NB4 (cell line): ENCODE results near the gene FAM120A.

Experiments used
- DNase-seq: peaks from one replicate; pipeline ENCODE4 v3.0.0; 2010; ENCODE audit warnings: low read depth
- H3K4me3 ChIP-seq: one replicate; pipeline ENCODE4 v1.5.1; 2011; ENCODE audit warnings: mild to moderate bottlenecking, low read depth, low read length, moderate library complexity
- MYC ChIP-seq: IDR thresholded peaks from 2 replicates; pipeline ENCODE4 v1.6.1; 2011; ENCODE audit warnings: low read depth, low read length
- POLR2A ChIP-seq: IDR thresholded peaks from 2 replicates; pipeline ENCODE4 v1.6.1; 2011; ENCODE audit warnings: mild to moderate bottlenecking; ENCODE audit not compliant: insufficient read length; ENCODE audit errors: extremely low read depth
- TF ChIP-seq, protein P1 (sequence below): IDR thresholded peaks from 2 replicates; pipeline ENCODE4 v1.6.1; 2011; ENCODE audit warnings: low read depth, low read length
- TF ChIP-seq, protein P2 (sequence below): IDR thresholded peaks from one replicate; pipeline ENCODE4 v1.5.1; 2012; ENCODE audit warnings: low read depth, low read length

Gene FAM120A

DNA sequence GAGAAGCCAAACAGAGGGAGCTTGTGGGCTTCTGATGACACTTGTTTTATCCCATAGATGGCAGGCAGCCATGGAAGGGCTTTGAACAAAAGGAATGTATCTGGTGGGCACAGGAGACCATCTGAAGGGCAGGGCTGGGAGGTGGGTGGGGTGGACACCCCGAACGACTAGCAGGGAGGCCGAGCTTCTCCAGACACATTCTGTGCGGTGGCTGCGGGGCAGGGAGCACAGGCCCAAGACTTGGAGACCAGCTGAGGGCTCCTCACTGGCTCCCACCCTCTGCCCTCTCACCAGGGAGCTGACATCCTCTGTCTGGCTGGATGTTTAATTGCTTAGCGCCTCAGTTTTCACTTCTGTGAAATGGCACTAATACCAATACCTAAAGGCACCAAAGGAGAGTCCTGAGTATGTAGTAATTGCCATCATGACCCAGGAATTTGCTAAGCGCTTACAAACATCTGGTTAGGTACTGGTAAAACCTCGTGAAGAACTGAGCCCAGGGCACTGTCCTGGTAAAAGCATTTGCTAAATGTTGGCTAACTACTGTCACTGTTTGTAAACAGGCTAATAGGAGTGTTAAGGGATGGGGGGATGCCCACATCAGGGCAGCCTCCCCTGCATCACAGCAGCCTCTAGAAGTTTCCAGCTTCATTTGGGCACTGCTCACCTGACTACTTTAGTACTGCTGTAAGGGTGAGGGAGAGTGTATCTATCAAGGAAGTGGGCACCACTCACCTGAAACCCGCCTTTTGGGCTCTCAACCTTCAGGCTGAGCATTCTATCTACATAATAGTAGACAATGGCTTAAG is 122.8 kb downstream of the FAM120A start:
- H3K4me3 ChIP-seq = no peak overlapping the region
- TF ChIP-seq MYC (no peak), POLR2A (no peak)
- TF ChIP-seq, protein P1, sequence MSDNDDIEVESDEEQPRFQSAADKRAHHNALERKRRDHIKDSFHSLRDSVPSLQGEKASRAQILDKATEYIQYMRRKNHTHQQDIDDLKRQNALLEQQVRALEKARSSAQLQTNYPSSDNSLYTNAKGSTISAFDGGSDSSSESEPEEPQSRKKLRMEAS = no peak
- TF ChIP-seq, protein P2, sequence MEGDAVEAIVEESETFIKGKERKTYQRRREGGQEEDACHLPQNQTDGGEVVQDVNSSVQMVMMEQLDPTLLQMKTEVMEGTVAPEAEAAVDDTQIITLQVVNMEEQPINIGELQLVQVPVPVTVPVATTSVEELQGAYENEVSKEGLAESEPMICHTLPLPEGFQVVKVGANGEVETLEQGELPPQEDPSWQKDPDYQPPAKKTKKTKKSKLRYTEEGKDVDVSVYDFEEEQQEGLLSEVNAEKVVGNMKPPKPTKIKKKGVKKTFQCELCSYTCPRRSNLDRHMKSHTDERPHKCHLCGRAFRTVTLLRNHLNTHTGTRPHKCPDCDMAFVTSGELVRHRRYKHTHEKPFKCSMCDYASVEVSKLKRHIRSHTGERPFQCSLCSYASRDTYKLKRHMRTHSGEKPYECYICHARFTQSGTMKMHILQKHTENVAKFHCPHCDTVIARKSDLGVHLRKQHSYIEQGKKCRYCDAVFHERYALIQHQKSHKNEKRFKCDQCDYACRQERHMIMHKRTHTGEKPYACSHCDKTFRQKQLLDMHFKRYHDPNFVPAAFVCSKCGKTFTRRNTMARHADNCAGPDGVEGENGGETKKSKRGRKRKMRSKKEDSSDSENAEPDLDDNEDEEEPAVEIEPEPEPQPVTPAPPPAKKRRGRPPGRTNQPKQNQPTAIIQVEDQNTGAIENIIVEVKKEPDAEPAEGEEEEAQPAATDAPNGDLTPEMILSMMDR = no peak
- no peak for DNase-seq

DNA sequence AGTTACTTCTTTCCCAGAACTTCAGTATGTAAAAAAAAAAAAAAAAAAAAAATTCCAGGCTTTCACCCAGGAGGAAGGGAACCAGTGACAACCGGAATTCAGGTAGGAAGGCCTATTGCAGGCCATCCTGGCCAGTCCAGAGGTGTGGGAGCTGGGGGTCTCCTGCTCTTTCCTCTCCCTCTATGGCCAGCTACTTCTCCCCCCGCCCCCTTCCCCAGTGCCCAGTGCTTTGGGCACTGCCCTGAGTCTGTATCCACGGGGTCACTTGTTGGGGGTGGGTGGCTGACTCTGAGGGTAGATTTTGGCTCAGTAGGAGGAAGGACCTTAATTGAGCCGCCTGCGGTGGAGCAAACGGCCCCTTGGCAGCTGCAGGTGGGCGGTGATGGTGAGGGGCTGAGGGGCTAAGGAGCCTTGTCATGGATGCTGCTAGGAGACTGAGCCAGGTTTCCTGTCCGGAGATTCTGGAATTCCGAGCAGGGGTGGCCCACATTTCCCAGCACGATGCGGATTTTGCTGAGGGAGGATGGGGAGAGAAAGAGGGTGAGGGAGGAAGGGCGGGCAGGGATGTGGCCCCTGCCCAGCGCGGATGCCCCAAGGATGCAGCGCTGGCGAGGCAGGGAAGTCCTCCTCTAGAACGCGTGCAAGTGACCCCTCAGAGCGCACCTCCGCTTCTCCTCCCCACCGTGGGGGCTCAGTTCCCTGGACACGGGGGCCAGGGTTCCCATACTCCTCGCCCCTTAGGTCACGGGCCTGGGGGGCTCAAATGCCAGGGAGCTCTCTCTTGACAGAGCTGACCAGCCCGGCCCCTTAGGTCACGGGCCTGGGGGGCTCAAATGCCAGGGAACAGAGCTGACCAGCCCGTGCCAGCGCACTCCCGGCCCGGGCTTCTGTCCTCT is 123.7 kb downstream of the FAM120A start:
- DNase-seq = no peak
- TF ChIP-seq, protein P2 = no peak
- TF ChIP-seq, protein P1 = no peak
- TF ChIP-seq MYC (no peak), POLR2A (no peak)
- H3K4me3 ChIP-seq = peak overlapping the region; percentile 59

DNA sequence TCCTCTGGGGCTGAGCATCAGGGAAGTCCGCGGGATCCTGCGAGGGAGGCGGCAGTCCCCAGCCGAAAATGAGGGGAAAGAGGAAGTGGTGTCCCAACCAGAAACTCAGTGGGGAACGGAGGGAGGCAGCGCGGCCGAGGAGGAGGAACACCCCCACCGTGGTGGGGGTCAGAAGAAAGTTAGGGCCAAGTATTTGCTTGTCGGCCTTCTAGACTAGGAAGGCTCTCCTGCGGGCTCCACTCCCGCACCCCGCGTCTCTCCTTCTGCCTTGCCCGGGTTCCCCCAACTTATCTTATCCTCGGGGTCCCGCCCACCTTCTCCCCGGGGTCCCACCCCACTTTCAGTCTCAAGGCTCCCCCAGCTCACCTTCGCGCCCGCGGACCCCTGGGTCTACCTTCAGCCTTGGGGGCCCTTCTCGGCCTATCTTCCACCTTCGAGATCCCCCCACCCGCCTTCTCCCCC is 124.3 kb downstream of the FAM120A start:
- no peak for TF ChIP-seq POLR2A
- TF ChIP-seq MYC = no peak
- TF ChIP-seq, protein P2 = no peak
- TF ChIP-seq, protein P1 = no peak
- H3K4me3 ChIP-seq = peak overlapping the region; percentile 59
- DNase-seq = peak; percentile 84

DNA sequence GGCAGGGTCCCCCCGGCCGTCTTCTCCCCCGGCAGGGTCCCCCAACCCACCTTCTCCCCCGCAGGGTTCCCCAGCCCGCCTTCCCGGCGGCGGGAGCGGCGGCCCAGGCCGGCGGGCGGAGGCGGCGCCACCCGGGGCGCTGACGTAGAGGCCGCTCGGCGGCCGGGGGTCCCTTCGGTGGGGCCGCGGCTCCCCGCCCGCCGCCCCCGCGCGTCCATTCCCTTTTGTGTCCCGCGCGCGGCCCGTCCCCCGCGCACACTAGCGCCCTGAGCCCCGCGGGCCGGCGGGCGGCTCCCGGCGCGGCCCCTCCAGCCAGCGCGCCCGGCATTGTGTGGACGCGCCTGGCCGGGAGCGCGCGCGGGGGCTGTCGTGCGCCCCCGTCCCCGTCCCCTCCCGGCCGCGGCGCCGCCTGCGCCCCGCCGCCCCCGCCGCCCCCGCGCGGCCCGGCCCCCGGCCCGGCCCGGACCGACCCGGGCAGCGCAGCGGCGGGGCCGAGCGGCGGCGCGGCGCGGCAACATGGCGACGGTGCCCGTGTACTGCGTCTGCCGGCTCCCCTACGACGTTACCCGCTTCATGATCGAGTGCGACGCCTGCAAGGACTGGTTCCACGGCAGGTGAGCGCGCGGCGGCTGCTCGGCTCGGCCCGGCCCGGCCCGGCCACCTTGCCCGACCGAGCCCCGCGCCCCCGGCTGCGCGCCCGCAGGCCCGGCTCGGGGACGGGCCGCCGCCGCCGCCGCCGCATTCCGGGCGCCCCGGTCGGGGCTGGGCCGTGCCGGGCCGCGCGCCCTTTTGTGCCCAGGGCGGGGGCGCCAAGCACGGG is 125.0 kb downstream of the FAM120A start, which contains the start of gene PHF2:
PHF2 (plus strand) TSS at position 327 of the 820 bp plus-strand sequence; CDS start at position 517, 190 bp downstream.
- peak within 1 kb of the TSS; percentile 59 for H3K4me3 ChIP-seq
- peak; percentile 37 for DNase-seq
- TF ChIP-seq, protein P1 = no peak
- TF ChIP-seq MYC (no peak), POLR2A (peak; percentile 13)
- TF ChIP-seq, protein P2 = no peak
